PC-9 (cell line): Measurements from ENCODE around the gene SERTAD2.

Experiments
- CTCF ChIP-seq: fragments of 200-600 bp; sonication (generic); conservative IDR thresholded peaks from 2 replicates; pipeline ENCODE4 v1.6.1; 2017; ENCODE audit warnings: mixed run types, antibody characterized with exemption, mild to moderate bottlenecking, moderate library complexity
- EZH2 ChIP-seq: fragments of 200-600 bp; sonication (generic); IDR thresholded peaks from 2 replicates; pipeline ENCODE4 v1.8.0; 2017; ENCODE audit warnings: antibody characterized with exemption, low read depth

GRCh38 chr2:64675860-64676259, 22.1 kb upstream of the SERTAD2 start:
- TF ChIP-seq CTCF (no peak), EZH2 (no peak)
